DMS53 (cell line): Measurements from ENCODE around the gene MMP21.

Experiments
- DNase-seq: peaks from one replicate; lab custom pipeline; 2025; lab: John Stamatoyannopoulos, UW

Gene MMP21

GRCh38 chr10:125792342-125793300 lies 17.0 kb upstream of the MMP21 start:
- DNase-seq = no peak

GRCh38 chr10:125788156-125789034 lies 12.8 kb upstream of the MMP21 start:
- peak; percentile 11 for DNase-seq

GRCh38 chr10:125785791-125786190 lies 10.2 kb upstream of the MMP21 start:
- DNase-seq = no peak

- DNase-seq = no peak
Observed at GRCh38 chr10:125783957-125784356, 8.3 kb upstream of the MMP21 start.

GRCh38 chr10:125783408-125783807 lies 7.8 kb upstream of the MMP21 start:
- no peak for DNase-seq

GRCh38 chr10:125782616-125783015 lies 7.0 kb upstream of the MMP21 start:
- DNase-seq = no peak

- no peak for DNase-seq
Observed at GRCh38 chr10:125782054-125782453, 6.4 kb upstream of the MMP21 start.

GRCh38 chr10:125781374-125781773 lies 5.8 kb upstream of the MMP21 start:
- no peak for DNase-seq

GRCh38 chr10:125779403-125780327 lies 4.0 kb upstream of the MMP21 start:
- DNase-seq = no peak

GRCh38 chr10:125778556-125778955 lies 2.9 kb upstream of the MMP21 start:
- no peak for DNase-seq

- DNase-seq = no peak
Observed at GRCh38 chr10:125777806-125778205, 2.2 kb upstream of the MMP21 start.

GRCh38 chr10:125774581-125775191 lies 935 bp downstream of the MMP21 start:
- DNase-seq = no peak

GRCh38 chr10:125773687-125774543 lies 1.7 kb downstream of the MMP21 start:
- no peak for DNase-seq

GRCh38 chr10:125772864-125773180 lies 2.8 kb downstream of the MMP21 start:
- DNase-seq = no peak

- DNase-seq = peak; percentile 8
Observed at GRCh38 chr10:125772112-125772863, 3.3 kb downstream of the MMP21 start.

GRCh38 chr10:125770844-125771243 lies 4.8 kb downstream of the MMP21 start:
- DNase-seq = no peak

- DNase-seq = no peak
Observed at GRCh38 chr10:125769175-125769574, 6.4 kb downstream of the MMP21 start.

GRCh38 chr10:125768219-125768855 lies 7.3 kb downstream of the MMP21 start:
- DNase-seq = peak; percentile 54

GRCh38 chr10:125766511-125766910 lies 9.1 kb downstream of the MMP21 start:
- no peak for DNase-seq
